HG03025 (cell line): Measurements from ENCODE around the gene CPSF2.
A peak's percentile ranks its signal among the peaks of the same experiment; 100 is the strongest.

Source experiments
- ATAC-seq: cut with Tn5 transposase; IDR thresholded peaks from one replicate; pipeline ENCODE4 v1.9.1; 2021; ENCODE audit warnings: mild to moderate bottlenecking, moderate library complexity; ENCODE audit not compliant: unreplicated experiment, low FRiP score

The CPSF2 gene

DNA sequence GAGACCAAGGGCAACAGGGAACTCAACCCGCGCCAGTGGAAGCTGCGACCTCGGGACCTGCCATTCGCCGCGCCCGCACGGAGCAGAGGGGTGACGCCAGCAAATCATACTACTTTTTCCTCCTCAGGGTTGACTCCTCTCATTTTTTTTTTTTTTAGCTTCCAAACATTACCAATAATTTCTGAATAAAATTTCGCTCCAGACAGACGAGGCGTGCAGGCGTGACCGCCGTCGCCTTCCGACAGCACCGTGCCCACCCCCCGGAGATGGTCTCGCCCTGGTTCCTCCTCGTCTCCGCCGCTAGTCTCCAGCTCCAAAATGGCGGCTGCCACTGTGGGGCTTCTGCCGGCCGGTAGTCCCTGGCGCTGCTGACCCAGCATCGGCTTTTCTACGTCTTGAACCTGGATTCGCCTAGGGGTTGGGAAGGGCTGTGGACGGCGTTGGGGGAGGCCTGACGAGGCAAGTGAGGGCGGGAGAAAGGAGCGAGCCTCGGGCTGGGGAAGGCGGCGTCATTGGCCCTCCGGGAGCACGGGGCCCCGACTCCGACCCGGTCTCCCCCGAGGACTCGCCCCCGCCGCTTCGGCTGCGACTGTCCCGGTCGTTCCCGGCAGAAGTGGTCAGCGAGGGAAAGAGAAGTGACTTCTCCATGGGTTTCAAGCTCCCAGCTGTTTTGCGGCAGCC is at the start of gene CPSF2, which contains the start of gene NDUFB1:
Gene CPSF2 (plus strand): TSS at position 300 of the 681 bp plus-strand sequence. CDS start 9,016 bp downstream, outside the sequence.
Gene NDUFB1 (minus strand): TSS at position 37 of the 681 bp plus-strand sequence. CDS start 4,069 bp downstream, outside the sequence.
- peak; percentile 85 for ATAC-seq

DNA sequence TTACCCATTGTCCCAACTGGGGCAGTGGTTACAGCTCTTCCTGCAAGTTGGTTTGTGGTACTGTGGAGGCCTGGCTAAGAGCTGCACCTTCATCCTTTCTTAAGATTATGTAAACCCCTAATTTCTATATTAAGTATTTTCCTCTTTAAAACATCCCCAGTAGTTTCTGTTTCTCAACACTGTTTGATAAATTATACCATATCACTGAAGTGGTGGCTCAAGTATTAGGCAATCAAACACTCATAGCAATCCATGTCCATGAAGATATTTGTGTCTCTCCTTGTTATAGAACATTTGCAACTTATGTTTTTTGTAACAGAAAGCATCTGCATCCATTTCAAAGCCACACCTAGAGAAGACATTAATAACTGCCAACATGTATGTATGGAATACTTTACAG is 47.2 kb upstream of the CPSF2 start:
- no peak for ATAC-seq

DNA sequence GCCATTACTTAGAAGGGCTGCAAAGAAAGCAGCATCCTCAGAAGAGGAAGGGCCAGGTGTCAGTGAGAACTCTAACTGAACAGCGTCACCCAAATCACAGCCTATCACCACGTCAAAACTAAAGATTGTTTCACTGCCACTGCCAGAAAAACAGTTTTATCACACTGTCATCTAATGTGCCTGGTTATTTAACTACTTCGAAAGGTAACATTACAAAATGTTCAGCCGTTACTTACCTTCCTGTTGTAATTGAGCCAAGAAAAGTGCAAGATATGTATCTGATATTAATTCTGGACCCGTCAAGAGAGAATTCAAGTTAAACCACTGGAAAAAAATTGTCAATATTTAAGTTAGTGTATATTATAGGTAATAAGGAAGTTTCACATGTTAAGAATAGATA is 33.3 kb upstream of the CPSF2 start:
- ATAC-seq: no peak

DNA sequence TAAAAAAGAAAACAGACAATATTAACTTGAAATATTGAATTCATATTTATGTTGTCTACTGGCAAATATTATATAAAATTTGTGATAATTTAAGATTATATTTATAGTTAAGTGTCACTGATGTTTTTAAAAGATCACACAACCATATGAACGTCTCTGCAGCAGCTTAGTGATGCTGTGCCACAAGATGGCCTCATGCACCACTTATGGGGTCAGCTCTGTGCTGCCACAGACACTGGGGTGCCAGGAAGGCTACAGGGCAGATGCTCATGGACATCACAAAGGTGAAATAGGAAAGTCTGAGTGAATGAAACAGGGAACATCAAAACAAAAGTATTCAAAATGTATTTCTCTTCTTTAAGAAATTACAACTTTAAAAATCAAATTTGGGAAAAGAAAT is 28.4 kb upstream of the CPSF2 start:
- no peak for ATAC-seq

DNA sequence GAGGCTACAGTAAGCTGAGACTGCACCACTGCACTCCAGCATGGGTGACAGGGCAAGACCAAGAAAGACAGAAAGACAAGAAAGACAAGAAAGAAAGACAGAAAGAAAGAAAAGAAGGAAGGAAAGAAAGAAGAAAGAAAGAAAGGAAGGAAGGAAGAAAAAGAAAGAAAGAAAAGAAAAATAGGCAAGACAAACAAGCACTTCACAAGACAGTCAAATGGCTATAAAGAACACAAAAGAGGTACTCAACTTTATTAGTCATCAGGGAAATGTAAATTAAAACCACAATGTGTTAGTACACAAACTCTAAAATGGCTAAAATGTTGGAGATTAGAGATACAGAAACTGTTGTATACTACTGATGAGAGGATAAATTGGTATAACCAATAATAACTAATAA is 22.0 kb upstream of the CPSF2 start:
- ATAC-seq: no peak

DNA sequence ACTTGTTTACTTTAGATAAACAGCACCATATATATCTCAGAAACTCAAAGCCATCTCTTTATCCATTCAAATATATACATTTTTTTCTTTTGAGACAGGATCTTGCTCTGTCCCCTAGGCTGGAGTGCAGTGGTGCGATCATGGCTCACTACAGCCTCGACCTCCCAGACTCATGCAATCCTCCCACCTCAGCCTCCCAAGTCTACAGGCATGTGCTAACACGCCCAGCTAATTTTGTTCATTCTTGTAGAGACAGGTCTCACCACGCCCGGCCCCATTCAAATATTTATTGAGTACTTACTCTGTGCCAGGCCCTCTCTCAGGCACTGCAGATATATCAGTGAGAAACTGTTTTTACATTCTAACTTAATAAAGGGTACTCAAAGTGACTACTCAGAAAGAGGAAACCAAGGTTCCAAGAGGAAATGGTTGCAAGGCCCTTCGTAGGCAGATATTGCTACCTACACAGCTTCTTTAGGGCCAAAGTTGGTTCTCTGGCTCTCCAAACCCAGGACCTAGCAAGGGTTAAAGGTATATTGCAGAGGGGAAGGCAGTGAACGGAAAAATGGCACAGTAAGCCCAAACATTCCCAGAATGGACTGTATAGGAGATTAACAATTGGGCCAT is 18.3 kb upstream of the CPSF2 start:
- ATAC-seq: no peak

DNA sequence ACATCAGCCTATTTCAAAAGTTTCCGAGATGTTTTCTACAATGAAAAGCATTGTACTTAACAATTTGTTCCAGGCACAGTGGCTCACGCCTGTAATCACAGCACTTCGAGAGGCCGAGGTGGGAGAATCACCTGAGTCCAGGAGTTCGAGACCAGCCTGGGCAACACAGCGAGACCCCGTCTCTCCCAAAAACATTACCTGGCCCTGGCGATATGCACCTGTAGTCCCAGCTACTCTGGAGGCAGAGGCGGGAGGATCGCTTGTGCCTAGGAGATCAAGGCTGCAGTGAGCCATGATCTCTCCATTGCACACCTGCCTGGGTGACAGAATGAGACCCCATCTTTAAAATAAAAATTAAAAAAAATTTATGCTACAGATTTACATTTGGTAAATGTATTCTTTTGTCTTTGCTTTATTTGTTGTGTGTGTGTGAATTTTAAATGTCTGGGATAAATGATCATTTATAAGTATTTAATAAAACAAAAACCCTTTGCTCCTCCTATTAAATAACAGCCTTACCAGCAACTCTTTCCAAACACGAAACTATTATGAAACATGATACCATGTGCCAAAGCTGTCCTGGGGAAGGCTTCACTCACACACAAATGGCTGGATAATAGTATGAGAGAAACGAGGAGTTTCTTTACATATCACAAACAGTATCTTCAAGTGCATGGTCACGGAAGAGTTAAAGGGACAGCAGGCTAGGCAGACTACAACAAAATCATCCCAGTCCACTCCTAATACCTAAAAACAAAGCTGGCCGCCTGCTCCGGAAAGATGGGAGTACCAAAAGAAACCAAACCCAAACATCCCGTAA is 16.5 kb upstream of the CPSF2 start:
- ATAC-seq: no peak

DNA sequence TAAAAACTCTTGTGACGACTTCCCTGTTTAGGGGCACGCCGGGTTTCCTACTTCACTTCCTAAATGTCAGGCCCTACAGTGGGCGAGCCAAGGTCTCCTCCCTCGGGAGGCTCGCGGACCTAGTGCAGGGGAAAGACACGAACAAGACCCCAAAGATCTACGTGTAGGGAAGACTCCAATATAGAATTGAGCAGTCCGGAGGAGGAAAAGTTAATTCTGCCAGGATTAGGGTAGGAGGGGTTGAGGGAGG is 16.0 kb upstream of the CPSF2 start:
- no peak for ATAC-seq

DNA sequence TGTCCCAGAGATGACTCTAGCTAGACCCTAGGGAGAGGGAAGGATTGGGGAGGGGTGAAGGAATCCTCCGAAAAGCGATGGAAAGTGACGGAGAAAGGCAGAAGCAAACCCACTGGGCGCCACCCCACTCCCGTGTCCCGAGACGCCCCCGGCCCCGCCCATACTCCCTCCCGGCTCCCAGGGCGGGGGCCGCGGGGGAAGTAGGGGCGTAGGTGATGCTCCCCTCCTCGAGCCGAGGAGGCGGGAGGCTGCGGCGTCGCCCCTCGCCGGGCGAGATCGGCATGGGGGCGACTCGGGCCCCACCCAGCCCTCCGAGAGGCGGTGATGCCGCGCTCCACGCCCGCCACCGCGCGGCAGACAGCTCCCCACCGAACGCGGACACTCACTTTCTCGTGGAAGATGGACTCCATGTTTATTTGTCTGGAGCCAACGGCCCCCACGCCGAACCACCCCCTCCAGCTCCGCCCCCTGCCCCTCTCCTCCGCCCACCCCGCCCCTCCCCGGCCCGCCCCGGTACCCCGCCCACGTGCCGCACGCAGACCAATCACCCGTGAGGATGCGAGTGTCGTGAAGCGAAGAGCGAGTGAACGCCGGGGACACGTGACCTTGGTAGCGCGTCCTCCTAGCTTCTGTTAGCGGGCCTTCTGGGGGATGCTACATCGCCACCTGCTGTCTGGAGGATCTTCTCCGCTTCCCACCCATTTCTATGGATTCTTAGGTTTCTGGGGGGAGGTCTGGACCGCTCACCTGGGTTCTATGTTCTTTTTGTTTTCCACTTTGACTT is 15.4 kb upstream of the CPSF2 start, which contains the start of gene ATXN3:
Gene ATXN3 (minus strand): TSS at position 440 of the 784 bp plus-strand sequence. CDS start 30 bp downstream, at position 410.
- peak; percentile 89 for ATAC-seq

DNA sequence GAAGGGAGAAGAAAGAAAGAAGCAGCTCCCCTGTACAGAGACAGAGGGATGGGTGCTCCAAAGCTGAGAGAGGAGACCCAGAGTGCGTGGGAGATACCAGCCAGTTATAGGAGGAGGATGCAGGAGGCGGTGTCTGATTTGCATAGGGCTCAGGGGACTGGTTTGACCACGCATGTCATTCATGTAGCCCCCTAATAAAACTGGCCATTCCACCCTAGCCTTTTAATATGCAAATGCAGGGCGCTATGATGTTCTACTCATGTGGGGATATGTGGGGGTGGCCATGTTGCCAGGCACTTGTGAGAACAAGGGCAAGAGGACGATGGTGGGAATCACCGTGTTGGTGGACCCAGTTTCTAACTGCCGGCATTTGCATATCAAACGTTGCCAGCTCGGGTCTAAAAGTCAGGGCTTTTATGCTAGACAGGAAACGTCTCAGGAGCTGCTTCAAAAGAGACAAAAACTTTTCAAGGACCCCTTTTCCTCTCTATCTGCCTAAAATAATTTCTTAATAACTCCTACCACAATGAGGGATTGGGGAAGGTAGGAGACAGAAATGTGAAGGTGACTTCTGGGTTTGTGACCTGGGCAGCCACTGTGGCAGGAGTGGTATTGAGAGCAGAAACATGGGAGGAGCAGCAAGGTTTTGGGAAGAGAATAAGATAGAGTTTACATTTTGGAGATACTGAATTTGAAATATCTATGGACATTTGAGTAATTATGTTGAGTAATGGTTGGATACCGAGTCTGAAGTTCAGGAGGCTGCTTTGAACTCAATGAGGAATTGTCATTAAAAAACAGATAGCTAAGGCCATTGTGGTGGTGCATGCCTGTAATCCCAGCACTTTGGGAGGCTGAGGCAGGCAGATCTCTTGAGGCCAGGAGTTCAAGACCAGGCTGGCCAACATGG is 13.2 kb upstream of the CPSF2 start:
- no peak for ATAC-seq

DNA sequence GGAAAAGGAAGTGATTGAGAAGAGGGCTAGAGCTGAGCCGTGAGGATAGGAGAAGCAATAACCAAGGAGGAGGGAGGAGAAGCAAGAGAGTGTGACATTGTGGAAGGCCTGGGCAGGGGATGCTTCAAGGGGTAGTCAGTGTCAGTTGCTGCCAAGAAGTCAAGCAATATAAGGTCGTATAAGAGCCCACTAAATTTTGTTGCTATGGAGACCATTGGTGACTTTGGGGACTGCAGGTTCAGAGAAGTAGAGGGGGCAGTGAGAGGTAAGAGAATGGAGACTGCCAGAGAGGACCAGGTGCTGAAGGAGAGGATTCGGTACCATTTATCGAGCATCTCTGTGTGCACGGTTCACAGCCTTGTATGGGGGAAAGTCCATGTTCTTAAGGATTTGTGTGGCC is 12.3 kb upstream of the CPSF2 start:
- no peak for ATAC-seq

DNA sequence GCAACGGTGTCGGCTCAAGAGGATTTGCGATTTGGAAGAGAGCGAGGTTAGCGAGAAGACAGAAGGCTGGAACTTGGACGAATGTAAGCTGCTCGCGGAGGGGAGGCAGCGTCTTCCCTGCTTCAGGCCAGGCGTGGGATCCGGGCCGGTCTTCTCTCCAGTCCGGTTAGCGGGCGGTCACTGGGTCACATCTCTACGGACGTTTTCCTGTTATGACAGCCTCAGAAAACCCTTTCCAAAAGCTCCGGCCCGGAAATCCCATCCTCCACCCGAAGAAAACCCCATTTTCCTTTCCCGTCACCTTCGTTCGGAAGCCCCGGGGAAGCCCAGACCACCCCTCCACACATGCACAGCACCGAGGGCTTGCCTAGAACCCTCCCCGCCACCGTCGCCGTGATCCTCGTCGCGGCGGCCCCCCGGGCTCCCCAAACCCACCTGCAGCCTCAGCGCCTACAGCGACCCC is 531 bp upstream of the CPSF2 start:
- ATAC-seq: peak; percentile 4

DNA sequence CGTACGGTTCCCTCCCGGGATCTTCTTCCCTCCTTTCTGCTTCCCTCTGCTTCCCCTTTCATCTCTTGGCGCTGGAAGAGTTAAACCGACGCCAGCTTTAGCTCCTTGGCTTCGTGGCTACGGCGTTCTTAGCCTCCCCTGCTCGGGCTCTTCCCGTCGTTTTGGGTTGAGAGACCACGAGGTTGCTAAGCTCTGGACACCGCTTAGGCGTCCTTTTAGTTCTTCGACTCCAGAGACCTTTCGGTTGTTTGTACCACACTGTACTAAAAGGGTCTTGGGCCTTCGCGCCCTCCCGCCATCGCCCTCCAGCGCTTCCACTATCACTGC is 545 bp downstream of the CPSF2 start:
- no peak for ATAC-seq

DNA sequence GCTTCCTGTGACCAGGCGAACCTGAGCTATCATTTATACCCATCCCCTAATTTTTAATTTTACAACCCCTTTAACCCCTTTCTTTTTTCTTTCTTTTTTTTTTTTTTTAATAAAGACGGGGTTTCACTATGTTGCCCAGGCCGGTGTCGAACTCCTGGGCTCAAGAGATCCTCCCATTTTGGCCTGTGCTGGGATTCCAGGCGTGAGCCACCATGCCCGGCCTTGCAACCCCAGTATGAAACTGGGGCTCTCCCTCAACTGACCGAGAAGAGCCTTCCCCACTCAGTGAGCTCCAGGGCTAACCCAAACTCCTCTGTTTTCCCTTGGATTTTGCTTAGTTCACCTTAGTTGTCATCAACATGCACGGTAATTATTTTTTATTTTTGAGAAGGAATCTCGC is 992 bp downstream of the CPSF2 start:
- no peak for ATAC-seq

DNA sequence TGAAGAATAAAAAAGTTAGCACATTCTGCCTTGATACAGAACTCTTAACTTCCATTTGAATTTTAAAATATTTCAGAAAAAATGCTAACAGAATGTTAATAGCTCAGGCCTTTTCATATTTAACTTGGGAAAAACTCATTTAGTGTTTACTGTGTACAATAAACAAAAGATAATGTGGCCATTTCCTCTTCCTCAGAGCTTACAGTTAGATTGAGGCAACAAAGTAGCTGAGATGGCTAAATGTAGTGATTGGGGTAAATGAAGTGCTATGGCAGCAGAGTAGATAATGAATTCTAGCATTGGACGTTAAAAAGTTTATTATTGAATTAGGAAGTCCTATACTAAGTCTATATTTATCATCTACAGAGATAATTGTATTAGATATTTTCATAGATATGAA is 12.7 kb downstream of the CPSF2 start:
- ATAC-seq: no peak

DNA sequence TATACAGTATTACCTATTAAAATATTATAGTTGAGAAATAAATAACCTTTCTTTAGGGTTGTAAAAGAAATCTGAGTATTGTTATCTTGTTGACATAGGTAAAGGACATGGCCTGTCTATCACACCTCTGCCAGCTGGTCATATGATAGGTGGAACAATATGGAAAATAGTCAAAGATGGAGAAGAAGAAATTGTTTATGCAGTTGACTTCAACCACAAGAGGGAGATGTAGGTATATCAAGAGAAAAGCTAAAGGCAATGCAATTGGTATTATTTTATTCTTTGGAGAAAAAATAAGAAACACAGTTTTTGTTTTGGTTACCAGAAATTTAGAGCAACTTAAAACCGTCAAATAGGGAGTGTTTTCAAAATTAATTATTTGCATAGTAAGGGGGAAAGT is 13.5 kb downstream of the CPSF2 start:
- no peak for ATAC-seq

DNA sequence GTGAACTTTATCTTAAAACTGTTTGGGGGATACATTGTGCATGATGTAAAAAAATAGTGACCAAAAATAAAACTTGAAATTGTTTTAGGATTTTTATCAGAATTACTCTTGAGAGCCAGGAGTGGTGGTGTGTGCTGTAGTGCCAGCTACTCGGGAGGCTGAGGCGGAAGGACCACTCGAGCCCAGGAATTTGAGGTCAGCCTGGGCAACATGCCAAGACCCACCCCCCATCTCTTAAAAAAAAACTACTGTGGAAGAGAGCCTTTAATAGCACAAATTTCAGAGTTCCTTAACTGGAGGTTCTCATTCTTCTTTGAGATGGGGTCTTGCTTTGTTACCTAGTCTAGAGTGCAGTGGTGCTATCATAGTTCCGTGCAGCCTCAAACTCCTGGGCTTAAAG is 21.5 kb downstream of the CPSF2 start:
- ATAC-seq: no peak

DNA sequence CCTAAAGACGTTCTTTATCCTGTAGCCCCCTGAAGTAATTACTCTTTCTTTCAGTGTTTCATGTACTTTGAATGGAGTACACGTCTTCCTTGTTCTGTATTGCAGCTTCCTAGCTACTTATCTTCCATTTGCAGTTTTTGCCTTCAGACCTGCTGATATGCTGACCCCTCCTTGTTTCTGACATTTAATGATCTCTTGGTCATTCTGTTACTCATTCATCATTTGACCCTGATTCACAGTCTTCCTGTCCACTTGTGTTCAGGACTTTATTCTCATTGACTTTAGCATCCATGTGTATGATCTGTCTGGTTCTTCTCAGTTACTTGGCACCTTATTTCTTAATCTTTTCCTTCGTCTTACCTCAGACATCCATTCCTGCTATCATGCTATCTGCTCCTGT is 22.2 kb downstream of the CPSF2 start:
- ATAC-seq: no peak

DNA sequence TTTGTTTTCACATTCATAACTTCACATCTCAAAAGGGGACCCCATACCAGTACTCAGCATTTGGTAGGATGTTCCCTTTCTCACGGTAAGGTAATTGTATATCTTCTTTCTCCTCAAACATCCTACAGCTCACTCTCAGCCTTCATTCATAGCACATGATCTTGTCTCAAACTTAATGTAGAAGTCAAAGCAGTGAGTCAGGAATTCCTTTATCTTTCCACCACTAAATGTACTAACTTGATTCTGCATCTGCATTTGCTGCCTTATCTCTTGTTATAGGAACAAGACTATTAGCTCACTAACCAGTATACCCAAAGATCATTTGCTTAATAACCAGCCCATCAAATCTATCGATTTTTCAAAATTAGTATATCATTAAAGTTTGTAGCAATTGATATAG is 22.9 kb downstream of the CPSF2 start:
- ATAC-seq: no peak

DNA sequence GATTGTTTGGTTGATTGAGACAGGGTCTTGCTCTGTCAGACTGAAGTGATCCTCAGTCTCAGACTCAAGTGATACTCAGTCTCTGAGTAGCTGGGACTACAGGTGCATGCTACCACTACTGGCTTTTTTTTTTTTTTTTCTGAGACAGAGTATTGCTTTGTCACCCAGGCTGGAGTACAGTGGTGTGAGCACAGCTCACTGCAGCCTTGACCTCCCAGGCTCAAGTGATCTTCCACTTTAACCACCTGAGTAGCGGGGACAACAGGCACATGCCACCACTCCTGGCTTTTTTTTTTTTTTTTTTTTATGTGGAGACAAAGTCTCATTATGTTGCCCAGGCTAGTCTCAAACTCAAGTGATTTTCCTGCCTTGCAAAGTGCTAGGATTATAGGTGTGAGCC is 31.8 kb downstream of the CPSF2 start:
- ATAC-seq: no peak
